H1 (cell line): ENCODE results near the gene LRWD1. TPM values are rescaled to one million over a fixed set of nuclear protein-coding genes. Genes with fewer than 3 reads are reported as not detected.
A peak's percentile ranks its signal among the peaks of the same experiment; 100 is the strongest.
"Not testable (repeated sequence)": the region's sequence is repeated elsewhere in the genome, so short reads cannot be mapped to it uniquely, and the experiment has no call there.

Experiments
- CTCF ChIA-PET: fragments of 300-600 bp; sonication (Branson Sonifier 250); formaldehyde crosslinking; loops from one replicate; lab custom pipeline; 2021; ENCODE audit not compliant: partially characterized antibody; lab: Charles Lee
- POLR2A ChIA-PET: fragments of 300-600 bp; sonication (Branson Sonifier 250); formaldehyde crosslinking; loops from one replicate; lab custom pipeline; 2021; ENCODE audit warnings: inconsistent platforms; ENCODE audit not compliant: partially characterized antibody; lab: Charles Lee
- DNase-seq, 2 experiments: peaks; one replicate each; pipeline versions ENCODE4 v3.0.0 to v3.0.0-alpha.2; 2010 to 2022; ENCODE audit warnings: low spot score in 2 of 2, low read depth in 1 of 2, mixed read lengths in 1 of 2
- FAIRE-seq: peaks from 2 replicates; lab custom pipeline; 2011; peaks lifted over from hg19 to GRCh38; lab: Jason Lieb, UNC
- H2AFZ ChIP-seq: 2 replicates; pipeline ENCODE4 v1.8.1; 2012; ENCODE audit warnings: low read length, inconsistent platforms
- H2AK5ac ChIP-seq: 2 replicates; pipeline ENCODE4 v1.6.1; 2013; ENCODE audit warnings: low read depth, low read length
- H2BK120ac ChIP-seq: replicated peaks from 2 replicates; pipeline ENCODE3; 2013; ENCODE audit warnings: low read depth, low read length, inconsistent platforms
- H2BK12ac ChIP-seq: 2 replicates; pipeline ENCODE4 v1.6.1; 2013; ENCODE audit warnings: low read depth, low read length
- H2BK15ac ChIP-seq: 2 replicates; pipeline ENCODE4 v1.6.1; 2013; ENCODE audit warnings: low read length
- H2BK20ac ChIP-seq: 2 replicates; pipeline ENCODE4 v1.6.1; 2013; ENCODE audit warnings: low read length
- H2BK5ac ChIP-seq: 2 replicates; pipeline ENCODE4 v1.6.1; 2013; ENCODE audit warnings: low read depth, low read length
- H3K14ac ChIP-seq: 2 replicates; pipeline ENCODE4 v1.6.1; 2013; ENCODE audit warnings: inconsistent platforms; ENCODE audit not compliant: insufficient read length
- H3K18ac ChIP-seq: 2 replicates; pipeline ENCODE4 v1.6.1; 2013; ENCODE audit warnings: low read length; ENCODE audit errors: extremely low read depth
- H3K23ac ChIP-seq: 2 replicates; pipeline ENCODE4 v1.6.1; 2013; ENCODE audit warnings: inconsistent platforms; ENCODE audit not compliant: insufficient read length
- H3K23me2 ChIP-seq: 2 replicates; pipeline ENCODE4 v1.6.1; 2013; ENCODE audit warnings: low read depth, low read length
- H3K27ac ChIP-seq: 2 replicates; pipeline ENCODE4 v1.6.1; 2011; ENCODE audit warnings: low read depth, low read length, inconsistent platforms
- H3K27me3 ChIP-seq, 4 experiments: replicated peaks in 1 of 4; 1 replicate in 1 of 4; 2 replicates in 3 of 4; pipeline versions ENCODE4 v1.6.1 to v1.8.1; 2011 to 2013; ENCODE audit warnings: low read length in 3 of 4, mild to moderate bottlenecking in 3 of 4, inconsistent platforms in 2 of 4, mixed read lengths in 2 of 4, moderate library complexity in 1 of 4; ENCODE audit not compliant: control insufficient read depth in 3 of 4, insufficient read depth in 3 of 4; ENCODE audit errors: extremely low read depth in 1 of 4
- H3K36me3 ChIP-seq, 4 experiments: 2 replicates each; pipeline versions ENCODE4 v1.6.1 to v1.8.1; 2011 to 2013; ENCODE audit warnings: mild to moderate bottlenecking in 4 of 4, low read length in 3 of 4, moderate library complexity in 2 of 4, control low read depth in 1 of 4, inconsistent platforms in 1 of 4; ENCODE audit not compliant: insufficient read depth in 4 of 4, control insufficient read depth in 2 of 4
- H3K4ac ChIP-seq: replicated peaks from 2 replicates; pipeline ENCODE3; 2013; ENCODE audit warnings: low read length, low read depth, mixed read lengths, inconsistent platforms; ENCODE audit not compliant: insufficient read length
- H3K4me1 ChIP-seq, 4 experiments: replicated peaks in 1 of 4; 1 replicate in 1 of 4; 2 replicates in 3 of 4; pipeline versions ENCODE4 v1.6.1 to v1.8.1; 2011 to 2013; ENCODE audit warnings: low read length in 3 of 4, inconsistent platforms in 2 of 4, mixed read lengths in 1 of 4; ENCODE audit not compliant: insufficient read depth in 4 of 4, control insufficient read depth in 3 of 4
- H3K4me2 ChIP-seq, 2 experiments: 2 replicates each; pipeline versions ENCODE4 v1.6.1 to v1.8.1; 2011 to 2013; ENCODE audit warnings: low read depth in 2 of 2, low read length in 2 of 2, control low read depth in 1 of 2, inconsistent platforms in 1 of 2, mild to moderate bottlenecking in 1 of 2; ENCODE audit not compliant: insufficient read depth in 1 of 2
- H3K4me3 ChIP-seq, 4 experiments: fragments of 200-600, 300-600 bp in 1 of 4; sonication (generic), shearing (Covaris generic), sonication (Bioruptor Twin) in 1 of 4; 2 replicates each; pipeline versions ENCODE4 v1.5.1 to v1.8.1; 2011 to 2016; ENCODE audit warnings: low read length in 4 of 4, low read depth in 3 of 4, control low read depth in 2 of 4, inconsistent platforms in 2 of 4, mild to moderate bottlenecking in 2 of 4, mixed read lengths in 1 of 4, moderate library complexity in 1 of 4; ENCODE audit not compliant: insufficient read depth in 2 of 4; ENCODE audit errors: extremely low read depth in 1 of 4
- H3K56ac ChIP-seq: replicated peaks from 2 replicates; pipeline ENCODE3; 2013; ENCODE audit warnings: low read depth, mild to moderate bottlenecking, mixed read lengths, low read length, inconsistent platforms; ENCODE audit not compliant: insufficient read length
- H3K79me1 ChIP-seq: 2 replicates; pipeline ENCODE4 v1.6.1; 2013; ENCODE audit warnings: low read depth, low read length, control low read depth
- H3K79me2 ChIP-seq, 2 experiments: 2 replicates each; pipeline versions ENCODE4 v1.6.1 to v1.8.1; 2012 to 2013; ENCODE audit warnings: low read length in 2 of 2, mild to moderate bottlenecking in 2 of 2, inconsistent platforms in 1 of 2; ENCODE audit not compliant: insufficient read depth in 2 of 2, control insufficient read depth in 1 of 2
- H3K9ac ChIP-seq, 4 experiments: replicated peaks in 1 of 4; 1 replicate in 1 of 4; 2 replicates in 3 of 4; pipeline versions ENCODE4 v1.6.1 to v1.8.1; 2011 to 2013; ENCODE audit warnings: low read depth in 3 of 4, low read length in 3 of 4, control low read depth in 2 of 4, mild to moderate bottlenecking in 2 of 4, moderate library complexity in 2 of 4, inconsistent platforms in 1 of 4; ENCODE audit errors: extremely low read depth in 1 of 4
- H3K9me3 ChIP-seq, 2 experiments: 2 replicates each; pipeline versions ENCODE4 v1.6.1 to v1.8.1; 2012 to 2013; ENCODE audit warnings: mild to moderate bottlenecking in 2 of 2, moderate library complexity in 2 of 2, control low read depth in 1 of 2, inconsistent platforms in 1 of 2, low read depth in 1 of 2, low read length in 1 of 2, mixed read lengths in 1 of 2; ENCODE audit not compliant: insufficient read depth in 2 of 2
- H4K20me1 ChIP-seq, 2 experiments: replicated peaks in 1 of 2; 2 replicates each; pipeline versions ENCODE3 to v1.8.1; 2011 to 2013; ENCODE audit warnings: inconsistent platforms in 2 of 2, low read length in 2 of 2, mild to moderate bottlenecking in 1 of 2; ENCODE audit not compliant: insufficient read depth in 2 of 2, control insufficient read depth in 1 of 2
- H4K5ac ChIP-seq: 2 replicates; pipeline ENCODE4 v1.6.1; 2013; ENCODE audit warnings: low read length, low read depth, mixed read lengths, inconsistent platforms; ENCODE audit not compliant: insufficient read length
- H4K8ac ChIP-seq: 2 replicates; pipeline ENCODE4 v1.8.0; 2013; ENCODE audit warnings: mild to moderate bottlenecking, moderate library complexity, low read length, inconsistent platforms; ENCODE audit not compliant: insufficient read depth; ENCODE audit errors: extremely low read depth
- H4K91ac ChIP-seq: replicated peaks from 2 replicates; pipeline ENCODE3; 2013; ENCODE audit warnings: low read length, mixed read lengths, inconsistent platforms; ENCODE audit not compliant: insufficient read length
- WGBS, 2 experiments: shearing (Covaris generic) in 1 of 2; methylation state at CpG; one replicate each; pipeline versions ENCODE4 v1.1.6 to v1.1.7; 2013 to 2015; ENCODE audit warnings: low lambda C conversion rate in 2 of 2, mixed read lengths in 2 of 2, inconsistent platforms in 1 of 2, low coverage in 1 of 2, missing lambda C conversion rate in 1 of 2; ENCODE audit not compliant: insufficient replicate concordance in 2 of 2, insufficient coverage in 1 of 2, insufficient read length in 1 of 2; ENCODE audit errors: extremely low coverage in 1 of 2, missing lambda C conversion rate in 1 of 2; 5-methylcytosine and 5-hydroxymethylcytosine counted together
- polyA plus RNA-seq, 7 experiments: library from polyadenylated mRNA; depleted of rRNA in 3 of 7; stranded (reverse) in 5 of 7; unstranded in 2 of 7; fragments of >200 nt in 5 of 7; fragments of 200-250 nt in 2 of 7; gene quantifications; 1 replicate in 5 of 7; 2 replicates in 1 of 7; 4 replicates in 1 of 7; pipeline versions ENCODE4 v1.2.1 to v1.2.3, GENCODE V29; 2011 to 2013; ENCODE audit warnings: missing spikeins in 2 of 7, mixed read lengths in 2 of 7
- total RNA-seq: library from RNA; stranded (reverse); fragmentation: NEBNext Ultra II Directional; extraction: Animal tissue kit (Norgen Biotek cat#: 25700); gene quantifications from 2 replicates; pipeline ENCODE4 v1.2.1, GENCODE V29; 2021

Gene LRWD1
- total and polyA plus RNA-seq, 2 of the 8 experiments (the other 6 are each of a cell fraction or from before 2014, with no cell fraction given), result 23.4 to 26.8 TPM

DNA sequence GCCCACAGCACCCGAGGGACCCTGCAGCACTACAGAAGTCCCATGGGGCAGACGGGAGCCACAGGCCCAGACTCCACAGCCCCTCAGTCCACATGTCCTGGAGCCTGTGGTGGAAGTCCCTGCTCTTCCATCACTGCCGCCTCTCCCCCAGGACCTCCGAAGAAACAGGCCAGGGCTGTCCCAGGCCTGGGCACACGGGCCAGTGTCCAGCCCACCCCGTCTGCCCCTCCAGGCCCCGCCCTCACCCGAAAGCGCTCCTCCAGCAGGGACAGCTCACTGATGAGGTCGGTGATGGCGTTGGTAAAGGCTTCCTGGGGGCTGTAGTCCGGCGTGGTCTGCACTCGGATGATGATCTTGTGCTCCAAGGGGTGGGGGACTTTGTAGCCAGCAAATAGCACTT, 9.3 kb downstream of the LRWD1 start:
- not testable (repeated sequence) for H3K79me1 ChIP-seq, H2BK12ac ChIP-seq, H4K8ac ChIP-seq, H2BK120ac ChIP-seq, H3K4ac ChIP-seq, H3K4me3 ChIP-seq, H2BK20ac ChIP-seq, H2BK5ac ChIP-seq, H3K23ac ChIP-seq, H2AFZ ChIP-seq, FAIRE-seq, H4K20me1 ChIP-seq, H3K9me3 ChIP-seq, H3K14ac ChIP-seq, H3K23me2 ChIP-seq, H2AK5ac ChIP-seq, H3K4me1 ChIP-seq, H3K27me3 ChIP-seq, H3K18ac ChIP-seq, H4K91ac ChIP-seq, H3K9ac ChIP-seq, H3K4me2 ChIP-seq, H2BK15ac ChIP-seq, H3K27ac ChIP-seq, H3K79me2 ChIP-seq, H3K56ac ChIP-seq, H4K5ac ChIP-seq
- WGBS, 2 experiments, result no CpG with 5 or more reads among the region's 14 CpGs
- ChIA-PET POLR2A (interaction anchor here (1.3 kb wide), 1 partner anchor 10 kb away, joined by 5 read pairs; the partner anchor contains the start of genes ALKBH4 and LRWD1), CTCF (interaction anchor here (1.5 kb wide), 1 partner anchor 62 kb away, joined by 3 read pairs; no protein-coding TSS in a partner anchor)
- H3K36me3 ChIP-seq, result peaks cover 2 to 14% (median 8%) of the 10 kb centered on the region in 4 experiments; a peak in 5 of 8 replicates
- peak in 1 of 2 experiments; percentile 35 for DNase-seq
